ENCODE measurements around the gene CD59.
"Not testable (repeated sequence)": the region's sequence is repeated elsewhere in the genome, so short reads cannot be mapped to it uniquely, and the experiment has no call there.

CD59 gene

GRCh38 chr11:33665350-33666106 is 70.7 kb downstream of the CD59 start:
- H3K27me3 Mint-ChIP-seq, result peaks cover 2% of the 10 kb centered on the region
- no peaks in the 10 kb centered on the region for H3K4me1 Mint-ChIP-seq
- no peaks in the 10 kb centered on the region for H3K9me3 Mint-ChIP-seq
- no peaks in the 10 kb centered on the region for H3K36me3 Mint-ChIP-seq (ENCODE audit: low read depth)
- H3K27ac Mint-ChIP-seq, result no peak overlapping the region
- H3K4me3 Mint-ChIP-seq, result no peak overlapping the region
- no peak for ATAC-seq
- no peak for DNase-seq

- ATAC-seq, result no peak
- H3K9me3 Mint-ChIP-seq, result no peaks in the 10 kb centered on the region
- no peak for DNase-seq
- H3K4me1 Mint-ChIP-seq, result no peaks in the 10 kb centered on the region
- no peak overlapping the region for H3K27ac Mint-ChIP-seq
- H3K4me3 Mint-ChIP-seq, result no peak overlapping the region
- H3K27me3 Mint-ChIP-seq, result peaks cover 2% of the 10 kb centered on the region
- H3K36me3 Mint-ChIP-seq (ENCODE audit: low read depth), result no peaks in the 10 kb centered on the region
Measured at GRCh38 chr11:33664827-33665226, 71.4 kb downstream of the CD59 start.

GRCh38 chr11:33664166-33664565 is 72.1 kb downstream of the CD59 start:
- Mint-ChIP-seq H3K27ac (no peak overlapping the region), H3K36me3 (ENCODE audit: low read depth) (no peaks in the 10 kb centered on the region), H3K4me3 (no peak overlapping the region), H3K4me1 (no peaks in the 10 kb centered on the region), H3K9me3 (no peaks in the 10 kb centered on the region), H3K27me3 (peaks cover 2% of the 10 kb centered on the region)
- ATAC-seq (no peak), DNase-seq (no peak)

GRCh38 chr11:33663121-33663520 is 73.1 kb downstream of the CD59 start:
- H3K4me1 Mint-ChIP-seq, result no peaks in the 10 kb centered on the region
- no peak overlapping the region for H3K27ac Mint-ChIP-seq
- no peak for ATAC-seq
- peaks cover 2% of the 10 kb centered on the region for H3K27me3 Mint-ChIP-seq
- no peaks in the 10 kb centered on the region for H3K36me3 Mint-ChIP-seq (ENCODE audit: low read depth)
- no peaks in the 10 kb centered on the region for H3K9me3 Mint-ChIP-seq
- DNase-seq, result no peak
- no peak overlapping the region for H3K4me3 Mint-ChIP-seq

GRCh38 chr11:33661526-33661925 is 74.7 kb downstream of the CD59 start:
- H3K27ac Mint-ChIP-seq, result not testable (repeated sequence)

GRCh38 chr11:33660962-33661361 is 75.3 kb downstream of the CD59 start:
- DNase-seq (no peak), ATAC-seq (no peak)
- Mint-ChIP-seq H3K27ac (no peak overlapping the region), H3K4me3 (no peak overlapping the region), H3K36me3 (ENCODE audit: low read depth) (no peaks in the 10 kb centered on the region), H3K27me3 (peaks cover 2% of the 10 kb centered on the region), H3K4me1 (no peaks in the 10 kb centered on the region), H3K9me3 (no peaks in the 10 kb centered on the region)

More at GRCh38 chr11:33661526-33661925, 74.7 kb downstream of the CD59 start:
- not testable (repeated sequence) for ATAC-seq; H3K4me3 Mint-ChIP-seq; H3K4me1 Mint-ChIP-seq; H3K27me3 Mint-ChIP-seq; DNase-seq; H3K36me3 Mint-ChIP-seq (ENCODE audit: low read depth); H3K9me3 Mint-ChIP-seq

GRCh38 chr11:33659370-33660139 is 76.7 kb downstream of the CD59 start:
- DNase-seq, result no peak

GRCh38 chr11:33658195-33658900 is 77.9 kb downstream of the CD59 start:
- Mint-ChIP-seq H3K36me3 (ENCODE audit: low read depth) (no peaks in the 10 kb centered on the region), H3K27ac (no peak overlapping the region), H3K4me1 (no peaks in the 10 kb centered on the region), H3K4me3 (no peak overlapping the region), H3K9me3 (no peaks in the 10 kb centered on the region), H3K27me3 (peaks cover 8% of the 10 kb centered on the region)
- DNase-seq (no peak), ATAC-seq (no peak)

More at GRCh38 chr11:33659370-33660139, 76.7 kb downstream of the CD59 start:
- no peak overlapping the region for H3K27ac Mint-ChIP-seq
- no peak for ATAC-seq
- no peak overlapping the region for H3K4me3 Mint-ChIP-seq
- H3K9me3 Mint-ChIP-seq, result no peaks in the 10 kb centered on the region
- no peaks in the 10 kb centered on the region for H3K4me1 Mint-ChIP-seq
- no peaks in the 10 kb centered on the region for H3K36me3 Mint-ChIP-seq (ENCODE audit: low read depth)
- peaks cover 3% of the 10 kb centered on the region for H3K27me3 Mint-ChIP-seq

GRCh38 chr11:33657757-33658156 is 78.5 kb downstream of the CD59 start:
- Mint-ChIP-seq H3K36me3 (ENCODE audit: low read depth) (no peaks in the 10 kb centered on the region), H3K27me3 (peaks cover 8% of the 10 kb centered on the region), H3K4me3 (no peak overlapping the region), H3K9me3 (no peaks in the 10 kb centered on the region), H3K27ac (no peak overlapping the region), H3K4me1 (no peaks in the 10 kb centered on the region)
- ATAC-seq (no peak), DNase-seq (no peak)

- Mint-ChIP-seq H3K9me3 (no peaks in the 10 kb centered on the region), H3K4me3 (no peak overlapping the region), H3K27ac (no peak overlapping the region), H3K4me1 (no peaks in the 10 kb centered on the region), H3K36me3 (ENCODE audit: low read depth) (no peaks in the 10 kb centered on the region), H3K27me3 (peaks cover 8% of the 10 kb centered on the region)
- DNase-seq, result no peak
- no peak for ATAC-seq
Measured at GRCh38 chr11:33656768-33657167, 79.5 kb downstream of the CD59 start.

- no peak overlapping the region for H3K4me3 Mint-ChIP-seq
- no peak overlapping the region for H3K27ac Mint-ChIP-seq
- no peaks in the 10 kb centered on the region for H3K4me1 Mint-ChIP-seq
- no peak for ATAC-seq
- no peaks in the 10 kb centered on the region for H3K36me3 Mint-ChIP-seq (ENCODE audit: low read depth)
- DNase-seq, result no peak
- H3K27me3 Mint-ChIP-seq, result peaks cover 8% of the 10 kb centered on the region
- no peaks in the 10 kb centered on the region for H3K9me3 Mint-ChIP-seq
Measured at GRCh38 chr11:33655842-33656600, 80.2 kb downstream of the CD59 start.

- Mint-ChIP-seq H3K36me3 (ENCODE audit: low read depth) (no peaks in the 10 kb centered on the region), H3K9me3 (no peaks in the 10 kb centered on the region), H3K4me1 (no peaks in the 10 kb centered on the region), H3K4me3 (no peak overlapping the region), H3K27ac (no peak overlapping the region), H3K27me3 (peaks cover 9% of the 10 kb centered on the region)
- ATAC-seq (no peak), DNase-seq (no peak)
Measured at GRCh38 chr11:33654594-33654993, 81.6 kb downstream of the CD59 start.
